Fibroblast of villous mesenchyme (primary cell): ENCODE data around the gene SCMH1. TPM values are rescaled to one million over a fixed set of nuclear protein-coding genes. Genes with fewer than 3 reads are reported as not detected.
A peak's percentile ranks its signal among the peaks of the same experiment; 100 is the strongest.

Source experiments
- DNase-seq: peaks from one replicate; pipeline ENCODE4 v3.0.0-alpha.2; 2010; ENCODE audit warnings: low read depth
- H3K4me3 ChIP-seq: 2 replicates; pipeline ENCODE4 v1.5.1; 2011; ENCODE audit warnings: low read depth, mild to moderate bottlenecking, low read length
- total RNA-seq: library from RNA; depleted of rRNA; stranded (reverse); fragments of >200 nt; gene quantifications from 2 replicates; pipeline ENCODE4 v1.2.3, GENCODE V29; 2012
- TF ChIP-seq, protein P1 (sequence below): IDR thresholded peaks from 2 replicates; pipeline ENCODE4 v1.5.1; 2012; ENCODE audit warnings: low read depth, mild to moderate bottlenecking, low read length; ENCODE audit not compliant: insufficient read depth

SCMH1 gene
- total RNA-seq, 1 donor = 19.4 TPM

DNA sequence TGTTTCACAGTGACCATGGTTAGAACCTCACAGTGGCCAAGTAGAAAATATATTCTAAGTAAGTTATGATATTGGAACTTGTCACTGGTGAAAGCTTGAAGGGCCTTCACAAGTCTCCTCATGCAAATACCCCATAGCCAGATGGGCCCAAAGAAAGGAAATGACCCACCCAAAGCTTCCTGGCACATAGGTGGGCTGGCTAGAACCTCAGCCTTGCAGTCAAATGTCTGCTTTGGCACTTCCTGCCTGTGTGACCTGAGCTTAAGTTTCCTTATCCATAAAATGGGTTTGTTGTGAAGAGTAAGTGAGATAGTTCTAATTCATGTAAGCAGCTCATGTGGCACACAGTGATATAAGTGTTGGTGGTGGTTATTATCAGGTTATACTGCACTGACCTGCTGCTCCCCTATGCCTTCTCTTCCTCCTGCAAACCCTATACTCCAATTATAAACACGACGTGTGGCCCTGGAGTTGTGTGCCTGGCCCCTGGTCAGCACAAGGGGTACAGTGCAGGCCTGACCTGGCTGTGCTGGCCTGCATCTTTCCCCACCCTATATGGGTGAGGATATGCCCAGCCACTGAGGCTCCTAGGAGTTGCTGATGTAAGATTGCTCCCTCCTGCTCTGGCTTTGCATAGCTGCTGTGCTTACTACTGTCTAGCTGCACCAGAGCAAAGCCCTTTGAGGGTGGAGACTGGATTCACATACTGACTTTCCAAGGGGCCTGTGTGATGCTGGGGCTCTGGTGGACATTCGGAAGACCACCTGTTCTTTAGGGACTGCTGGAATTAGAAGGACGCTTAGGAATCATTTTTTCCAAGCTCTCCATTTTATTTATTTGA lies 215.9 kb downstream of the SCMH1 start:
- TF ChIP-seq, protein P1, sequence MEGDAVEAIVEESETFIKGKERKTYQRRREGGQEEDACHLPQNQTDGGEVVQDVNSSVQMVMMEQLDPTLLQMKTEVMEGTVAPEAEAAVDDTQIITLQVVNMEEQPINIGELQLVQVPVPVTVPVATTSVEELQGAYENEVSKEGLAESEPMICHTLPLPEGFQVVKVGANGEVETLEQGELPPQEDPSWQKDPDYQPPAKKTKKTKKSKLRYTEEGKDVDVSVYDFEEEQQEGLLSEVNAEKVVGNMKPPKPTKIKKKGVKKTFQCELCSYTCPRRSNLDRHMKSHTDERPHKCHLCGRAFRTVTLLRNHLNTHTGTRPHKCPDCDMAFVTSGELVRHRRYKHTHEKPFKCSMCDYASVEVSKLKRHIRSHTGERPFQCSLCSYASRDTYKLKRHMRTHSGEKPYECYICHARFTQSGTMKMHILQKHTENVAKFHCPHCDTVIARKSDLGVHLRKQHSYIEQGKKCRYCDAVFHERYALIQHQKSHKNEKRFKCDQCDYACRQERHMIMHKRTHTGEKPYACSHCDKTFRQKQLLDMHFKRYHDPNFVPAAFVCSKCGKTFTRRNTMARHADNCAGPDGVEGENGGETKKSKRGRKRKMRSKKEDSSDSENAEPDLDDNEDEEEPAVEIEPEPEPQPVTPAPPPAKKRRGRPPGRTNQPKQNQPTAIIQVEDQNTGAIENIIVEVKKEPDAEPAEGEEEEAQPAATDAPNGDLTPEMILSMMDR = no peak
- DNase-seq = no peak
- H3K4me3 ChIP-seq = no peak overlapping the region

DNA sequence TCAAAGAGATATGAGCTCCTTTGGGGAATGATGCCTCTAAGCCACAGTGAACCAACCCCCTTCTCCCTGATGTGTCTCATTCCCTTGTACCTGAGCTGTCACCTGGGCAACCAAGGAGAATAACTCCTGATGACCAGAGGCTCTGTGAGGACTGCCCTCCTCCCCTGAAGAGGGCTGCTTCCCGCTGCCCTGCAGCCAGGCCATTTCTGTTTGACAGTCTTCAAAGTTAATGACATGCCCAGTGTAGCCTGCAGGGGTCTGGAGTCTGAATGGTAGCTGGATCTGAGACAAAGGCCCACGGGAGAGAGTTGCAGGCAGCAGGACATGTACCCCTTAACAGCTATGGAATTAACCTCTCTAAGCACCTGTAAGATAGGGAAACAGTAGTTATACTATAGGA lies 217.2 kb downstream of the SCMH1 start:
- DNase-seq = no peak
- TF ChIP-seq, protein P1 = no peak
- no peak overlapping the region for H3K4me3 ChIP-seq

- no peak for DNase-seq
- no peak overlapping the region for H3K4me3 ChIP-seq
- TF ChIP-seq, protein P1 = peak; percentile 46
Observed at GRCh38 chr1:41023279-41023990, 218.7 kb downstream of the SCMH1 start.

DNA sequence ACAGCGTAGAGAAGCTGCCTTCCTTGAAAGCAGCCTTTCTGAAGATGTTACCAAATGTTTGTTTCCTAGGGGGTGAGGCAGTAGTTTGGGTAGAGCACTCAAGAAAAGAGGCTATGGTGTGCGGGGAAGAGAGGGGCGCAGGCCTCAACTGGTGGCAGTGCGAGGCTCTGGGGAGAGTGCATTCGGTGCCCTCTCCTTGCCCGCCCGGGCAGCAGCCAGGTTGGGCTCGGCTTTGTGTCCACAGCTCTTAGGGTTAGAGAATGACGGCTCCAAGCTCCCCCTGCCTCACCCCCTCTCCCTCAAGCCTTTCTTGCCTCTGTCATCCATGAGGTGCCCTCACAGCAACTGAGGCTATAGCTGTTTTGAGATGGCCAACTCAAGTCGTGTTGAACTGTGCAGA lies 219.7 kb downstream of the SCMH1 start:
- DNase-seq = no peak
- TF ChIP-seq, protein P1 = no peak

GRCh38 chr1:41021526-41022308 lies 220.4 kb downstream of the SCMH1 start, which contains the start of gene SLFNL1:
Gene SLFNL1 (minus strand): TSS chr1:41021725. CDS start chr1:41020660, 1,065 bp downstream.
- peak; percentile 48 for DNase-seq
- H3K4me3 ChIP-seq = no peak within 1 kb of the TSS
- TF ChIP-seq, protein P1 = peak; percentile 22

More for the DNA sequence above, 219.7 kb downstream of the SCMH1 start:
- no peak overlapping the region for H3K4me3 ChIP-seq

DNA sequence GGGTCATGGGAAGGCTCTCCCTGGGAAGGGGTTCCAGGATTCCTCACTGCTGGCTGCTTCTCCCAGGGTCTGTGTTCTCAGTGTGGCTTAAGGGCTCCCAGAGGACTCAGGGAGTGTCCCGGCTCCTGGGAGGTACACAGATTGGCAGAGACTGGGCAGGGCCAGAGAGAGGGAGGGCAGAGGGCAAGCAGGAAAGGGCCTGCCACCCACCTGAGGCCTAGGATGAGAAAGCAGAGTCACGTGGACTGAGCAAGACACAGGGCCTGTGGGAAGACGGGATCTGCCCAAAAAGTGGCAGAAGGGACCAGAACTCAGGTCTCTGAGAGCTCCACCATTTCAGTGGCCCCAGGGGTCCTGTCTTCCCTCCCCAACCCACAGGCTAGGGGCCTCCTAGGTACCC lies 221.5 kb downstream of the SCMH1 start:
- no peak overlapping the region for H3K4me3 ChIP-seq
- TF ChIP-seq, protein P1 = no peak
- no peak for DNase-seq
